H9 (cell line): Measurements from ENCODE around the gene RNASEH2B. TPM values are rescaled to one million over a fixed set of nuclear protein-coding genes. Genes with fewer than 3 reads are reported as not detected.

Experiments used
- DNase-seq: peaks from one replicate; pipeline ENCODE4 v3.0.0-alpha.2; 2017
- H2AFZ ChIP-seq: one replicate; pipeline ENCODE4 v1.6.1; 2013; ENCODE audit warnings: mild to moderate bottlenecking, low read length, control low read depth, moderate library complexity
- H2AK5ac ChIP-seq: 2 replicates; pipeline ENCODE4 v1.6.1; 2013; ENCODE audit warnings: low read length, control low read depth, mixed read lengths; ENCODE audit not compliant: insufficient read length
- H2BK120ac ChIP-seq: one replicate; pipeline ENCODE4 v1.6.1; 2013; ENCODE audit warnings: low read depth, mild to moderate bottlenecking, low read length, control low read depth, inconsistent platforms; ENCODE audit not compliant: poor library complexity, severe bottlenecking
- H2BK12ac ChIP-seq: 2 replicates; pipeline ENCODE4 v1.6.1; 2013; ENCODE audit warnings: low read length, control low read depth, mixed read lengths, low read depth; ENCODE audit not compliant: insufficient read length
- H2BK15ac ChIP-seq: 2 replicates; pipeline ENCODE4 v1.6.1; 2013; ENCODE audit warnings: low read depth, low read length, control low read depth
- H2BK20ac ChIP-seq: one replicate; pipeline ENCODE4 v1.6.1; 2013; ENCODE audit warnings: low read depth, mild to moderate bottlenecking, low read length, control low read depth, inconsistent platforms; ENCODE audit not compliant: poor library complexity, severe bottlenecking
- H2BK5ac ChIP-seq: 2 replicates; pipeline ENCODE4 v1.6.1; 2013; ENCODE audit warnings: low read length, control low read depth, mixed read lengths; ENCODE audit not compliant: insufficient read length
- H3K14ac ChIP-seq: 2 replicates; pipeline ENCODE4 v1.6.1; 2013; ENCODE audit warnings: low read length, control low read depth; ENCODE audit not compliant: insufficient read depth
- H3K18ac ChIP-seq: 2 replicates; pipeline ENCODE4 v1.6.1; 2013; ENCODE audit warnings: low read depth, mild to moderate bottlenecking, mixed read lengths, low read length, control low read depth; ENCODE audit not compliant: insufficient read length
- H3K23ac ChIP-seq: 2 replicates; pipeline ENCODE4 v1.6.1; 2013; ENCODE audit warnings: low read length, control low read depth, mixed read lengths, low read depth; ENCODE audit not compliant: insufficient read length
- H3K23me2 ChIP-seq: 2 replicates; pipeline ENCODE4 v1.6.1; 2013; ENCODE audit warnings: low read depth, mild to moderate bottlenecking, mixed read lengths, low read length, control low read depth; ENCODE audit not compliant: insufficient read length, poor library complexity, severe bottlenecking
- H3K27ac ChIP-seq: 2 replicates; pipeline ENCODE4 v1.5.1; 2013; ENCODE audit warnings: low read length, control low read depth, mixed read lengths, low read depth; ENCODE audit not compliant: insufficient read length
- H3K27me3 ChIP-seq: 2 replicates; pipeline ENCODE4 v1.6.1; 2013; ENCODE audit warnings: low read length, control low read depth, inconsistent platforms; ENCODE audit not compliant: insufficient read depth
- H3K4ac ChIP-seq: 2 replicates; pipeline ENCODE4 v1.6.1; 2013; ENCODE audit warnings: low read depth, mild to moderate bottlenecking, control low read depth, inconsistent platforms, low read length, moderate library complexity
- H3K4me1 ChIP-seq: 2 replicates; pipeline ENCODE4 v1.6.1; 2013; ENCODE audit warnings: low read length, control low read depth, inconsistent platforms; ENCODE audit not compliant: insufficient read depth
- H3K4me2 ChIP-seq: 2 replicates; pipeline ENCODE4 v1.6.1; 2013; ENCODE audit warnings: low read length, control low read depth, mixed read lengths; ENCODE audit not compliant: insufficient read length, insufficient read depth
- H3K56ac ChIP-seq: 2 replicates; pipeline ENCODE4 v1.6.1; 2013; ENCODE audit warnings: low read depth, mild to moderate bottlenecking, mixed read lengths, low read length, control low read depth; ENCODE audit not compliant: insufficient read length
- H3K79me1 ChIP-seq: 2 replicates; pipeline ENCODE4 v1.6.1; 2013; ENCODE audit warnings: low read depth, mild to moderate bottlenecking, moderate library complexity, low read length, control low read depth, inconsistent platforms; ENCODE audit not compliant: insufficient read depth, poor library complexity, severe bottlenecking
- H3K79me2 ChIP-seq: 2 replicates; pipeline ENCODE4 v1.6.1; 2013; ENCODE audit warnings: low read length, control low read depth, inconsistent platforms; ENCODE audit not compliant: insufficient read depth
- H3K9ac ChIP-seq: 2 replicates; pipeline ENCODE4 v1.6.1; 2013; ENCODE audit warnings: low read length, control low read depth, mixed read lengths; ENCODE audit not compliant: insufficient read length; ENCODE audit errors: extremely low read depth
- H3K9me3 ChIP-seq: one replicate; pipeline ENCODE4 v1.6.1; 2013; ENCODE audit warnings: low read depth, low read length, inconsistent platforms; ENCODE audit not compliant: control insufficient read depth
- H3T11ph ChIP-seq: one replicate; pipeline ENCODE4 v1.6.1; 2013; ENCODE audit warnings: mild to moderate bottlenecking, low read length, control low read depth, inconsistent platforms
- H4K20me1 ChIP-seq: one replicate; pipeline ENCODE4 v1.6.1; 2013; ENCODE audit not compliant: control insufficient read depth, insufficient read length, insufficient read depth
- H4K5ac ChIP-seq: 2 replicates; pipeline ENCODE4 v1.6.1; 2013; ENCODE audit warnings: low read depth, mild to moderate bottlenecking, mixed read lengths, low read length, control low read depth; ENCODE audit not compliant: insufficient read length
- H4K8ac ChIP-seq: replicated peaks from 2 replicates; pipeline ENCODE4 v1.6.1; 2013; ENCODE audit warnings: low read length, control low read depth, mixed read lengths, low read depth; ENCODE audit not compliant: insufficient read length
- H4K91ac ChIP-seq: 2 replicates; pipeline ENCODE4 v1.6.1; 2013; ENCODE audit warnings: low read depth, mild to moderate bottlenecking, moderate library complexity, mixed read lengths, low read length, control low read depth; ENCODE audit not compliant: insufficient read length
- H3K27ac Mint-ChIP-seq, 3 experiments: 2 replicates in 2 of 3; 3 replicates in 1 of 3; pipeline ENCODE4 v1.8.0; 2020 to 2021; ENCODE audit warnings: mixed read lengths in 3 of 3, mild to moderate bottlenecking in 1 of 3, moderate library complexity in 1 of 3
- H3K27me3 Mint-ChIP-seq: 2 replicates; pipeline ENCODE4 v1.8.0; 2021; ENCODE audit warnings: low read depth, mild to moderate bottlenecking, moderate library complexity, mixed read lengths
- H3K36me3 Mint-ChIP-seq, 3 experiments: 2 replicates in 2 of 3; 3 replicates in 1 of 3; pipeline ENCODE4 v1.8.0; 2020 to 2021; ENCODE audit warnings: low read depth in 3 of 3, mixed read lengths in 3 of 3; ENCODE audit not compliant: insufficient read depth in 1 of 3
- H3K4me1 Mint-ChIP-seq, 2 experiments: 2 replicates each; pipeline ENCODE4 v1.8.0; 2020; ENCODE audit warnings: mixed read lengths in 2 of 2
- H3K4me3 Mint-ChIP-seq, 2 experiments: 2 replicates in 1 of 2; 3 replicates in 1 of 2; pipeline ENCODE4 v1.8.0; 2020 to 2021; ENCODE audit warnings: mild to moderate bottlenecking in 2 of 2, mixed read lengths in 2 of 2, moderate library complexity in 1 of 2
- H3K9me3 Mint-ChIP-seq, 2 experiments: 2 replicates in 1 of 2; 3 replicates in 1 of 2; pipeline ENCODE4 v1.8.0; 2020; ENCODE audit warnings: mild to moderate bottlenecking in 2 of 2, mixed read lengths in 2 of 2, moderate library complexity in 1 of 2
- CTCF ChIP-seq: fragments of 200-600 bp; sonication (generic); conservative IDR thresholded peaks from 3 replicates; pipeline ENCODE4 v1.8.0; 2021; ENCODE audit warnings: antibody characterized with exemption, mild to moderate bottlenecking
- WGBS: extraction: QIAGEN DNeasy Blood & Tissue Kit; methylation state at CpG from one replicate; pipeline ENCODE4 v1.1.7; 2013; ENCODE audit warnings: missing lambda C conversion rate, low lambda C conversion rate, mixed read lengths; ENCODE audit not compliant: insufficient read length; ENCODE audit errors: extremely low coverage; 5-methylcytosine and 5-hydroxymethylcytosine counted together
- total RNA-seq: library from RNA; stranded (reverse); gene quantifications from 2 replicates; pipeline ENCODE4 v1.2.1, GENCODE V29; 2021

Gene RNASEH2B
- total RNA-seq, 1 experiment from 2014 or later = 53.9 TPM

GRCh38 chr13:50907781-50908180, 1.8 kb upstream of the RNASEH2B start:
- peaks cover 3% of the 10 kb centered on the region for H3K23me2 ChIP-seq
- no peaks in the 10 kb centered on the region for H3K9me3 ChIP-seq
- no peak overlapping the region for H2BK120ac ChIP-seq
- H3K56ac ChIP-seq = no peak overlapping the region
- Mint-ChIP-seq H3K27ac (no peak overlapping the region), H3K9me3 (no peaks in the 10 kb centered on the region), H3K27me3 (no peaks in the 10 kb centered on the region; the same call in 1 of the 2 replicates), H3K36me3 (no peaks in the 10 kb centered on the region), H3K4me3 (no peak overlapping the region), H3K4me1 (peaks cover 20 to 26% of the 10 kb centered on the region in 2 experiments)
- H3K9ac ChIP-seq = no peak overlapping the region
- no peak overlapping the region for H2BK20ac ChIP-seq
- no peak for DNase-seq
- TF ChIP-seq CTCF = no peak
- H4K5ac ChIP-seq = no peak overlapping the region
- H3K4me1 ChIP-seq = no peaks in the 10 kb centered on the region; the same call in 1 of the 2 replicates
- no peak overlapping the region for H2BK15ac ChIP-seq
- H2BK5ac ChIP-seq = no peak overlapping the region
- H4K8ac ChIP-seq = no peak overlapping the region
- H3K18ac ChIP-seq = no peak overlapping the region
- no peaks in the 10 kb centered on the region for H3K27me3 ChIP-seq
- H4K20me1 ChIP-seq = no peaks in the 10 kb centered on the region
- no peak overlapping the region for H3K4ac ChIP-seq
- no peak overlapping the region for H2AFZ ChIP-seq
- no peak overlapping the region for H3T11ph ChIP-seq
- no peak overlapping the region for H2BK12ac ChIP-seq
- no peak overlapping the region for H3K14ac ChIP-seq
- peaks cover 3% of the 10 kb centered on the region; the same call in 1 of the 2 replicates for H3K79me2 ChIP-seq
- H3K27ac ChIP-seq = no peak overlapping the region
- H2AK5ac ChIP-seq = no peak overlapping the region
- no peak overlapping the region for H3K4me2 ChIP-seq
- H4K91ac ChIP-seq = no peak overlapping the region
- H3K23ac ChIP-seq = no peak overlapping the region
- H3K79me1 ChIP-seq = no peaks in the 10 kb centered on the region
- WGBS = no CpG with 5 or more reads among the region's 7 CpGs
